ENCODE measurements around the gene DPP7. TPM values are rescaled to one million over a fixed set of nuclear protein-coding genes. Genes with fewer than 3 reads are reported as not detected.
A peak's percentile ranks its signal among the peaks of the same experiment; 100 is the strongest.

DPP7 gene
- total and polyA plus RNA-seq, 9 of the 15 experiments (the other 6 are each of a cell fraction or from before 2014, with no cell fraction given), result 0.99 to 365 (median 132) TPM

DNA sequence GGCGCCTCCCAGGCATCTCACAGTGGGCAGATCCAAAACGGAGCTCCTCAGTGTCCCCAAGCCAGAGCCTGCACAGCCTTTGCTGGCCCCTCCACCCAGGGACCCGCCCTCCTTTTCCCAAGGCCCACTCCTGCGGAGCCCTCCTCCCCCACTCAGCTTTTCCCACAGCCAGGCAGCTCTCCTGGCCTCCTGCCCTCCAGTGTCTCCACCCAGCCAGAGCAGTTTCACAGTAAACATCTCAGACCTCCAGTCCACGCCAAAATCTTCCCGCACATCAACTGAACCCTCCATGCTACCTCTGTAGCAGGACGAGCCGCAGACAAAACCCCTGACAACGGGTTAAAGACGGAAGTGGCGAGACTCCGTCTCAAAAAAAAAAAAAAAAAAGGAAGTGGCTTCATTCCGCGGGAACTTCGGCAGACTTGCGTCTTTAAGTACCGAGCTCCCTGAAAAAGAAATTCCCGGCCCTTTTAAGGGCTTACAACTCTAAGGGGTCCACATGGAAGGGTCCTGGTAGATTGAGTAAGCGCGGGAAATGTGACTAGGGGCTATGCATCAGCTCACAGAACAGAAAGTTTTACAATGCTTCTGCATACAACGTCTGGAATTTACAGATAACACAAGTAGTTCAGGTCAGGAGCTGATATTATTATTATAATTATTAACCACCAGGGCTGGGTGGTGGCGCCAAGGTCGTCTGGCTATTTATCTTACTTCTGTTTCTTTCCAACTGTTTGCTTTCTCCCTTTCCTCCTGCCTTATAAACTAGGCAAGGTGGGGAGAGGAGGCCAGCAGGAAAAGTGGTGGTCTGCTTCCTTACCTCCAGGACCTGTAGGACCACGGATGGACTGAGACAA, 13.0 kb upstream of the DPP7 start (continued):
- TF ChIP-seq CBFA2T2 (conservative IDR thresholded peaks at IDR 0.05) (peak; percentile 39), MCM2 (IDR thresholded peaks at IDR 0.05; ENCODE audit: low read depth) (no peak), TAF7 (tag; IDR thresholded peaks at IDR 0.05) (0 out of 2 replicates have a peak, but pooled peaks have one; percentile 33), RB1 (IDR thresholded peaks at IDR 0.05; ENCODE audit: low read depth) (peak; percentile 54; the same call in 1 of the 2 replicates), ATF2 (CRISPR knock-in tag; IDR thresholded peaks at IDR 0.05) (no peak), ZKSCAN1 (IDR thresholded peaks at IDR 0.05; ENCODE audit: low read depth, low read length) (0 out of 2 replicates have a peak, but pooled peaks have one; percentile 5), SNIP1 (IDR thresholded peaks at IDR 0.05; ENCODE audit: low read depth) (peak; percentile 23; the same call in 1 of the 2 replicates), SUPT5H (IDR thresholded peaks at IDR 0.05) (0 out of 2 replicates have a peak, but pooled peaks have one; percentile 40), ZNF699 (CRISPR knock-in tag; IDR thresholded peaks at IDR 0.05; ENCODE audit: insufficient replicate concordance) (no peak), TFAM (CRISPR knock-in tag; conservative IDR thresholded peaks at IDR 0.05) (no peak), SPI1 (IDR thresholded peaks at IDR 0.05; ENCODE audit: borderline replicate concordance, low read depth, low read length) (peak; percentile 99), ZBTB40 (IDR thresholded peaks at IDR 0.05) (peak; percentile 92), ZBTB40 (CRISPR knock-in tag; IDR thresholded peaks at IDR 0.05) (no peak), PHF21A (IDR thresholded peaks at IDR 0.05; ENCODE audit: borderline replicate concordance, low read depth) (no peak), ZNF354B (CRISPR knock-in tag; IDR thresholded peaks at IDR 0.05) (no peak), SIX5 (IDR thresholded peaks at IDR 0.05; ENCODE audit: borderline replicate concordance in 1 of 2, insufficient read depth in 1 of 2, low read depth in 1 of 2, low read length in 2 of 2) (no peak), DACH1 (IDR thresholded peaks at IDR 0.05; ENCODE audit: partially characterized antibody) (peak; percentile 71)

Data from K562 (cell line).